ENCODE results near the gene MCHR2. TPM values are rescaled to one million over a fixed set of nuclear protein-coding genes. Genes with fewer than 3 reads are reported as not detected.

MCHR2 gene
- total and polyA plus RNA-seq, 12 donors = not detected

DNA sequence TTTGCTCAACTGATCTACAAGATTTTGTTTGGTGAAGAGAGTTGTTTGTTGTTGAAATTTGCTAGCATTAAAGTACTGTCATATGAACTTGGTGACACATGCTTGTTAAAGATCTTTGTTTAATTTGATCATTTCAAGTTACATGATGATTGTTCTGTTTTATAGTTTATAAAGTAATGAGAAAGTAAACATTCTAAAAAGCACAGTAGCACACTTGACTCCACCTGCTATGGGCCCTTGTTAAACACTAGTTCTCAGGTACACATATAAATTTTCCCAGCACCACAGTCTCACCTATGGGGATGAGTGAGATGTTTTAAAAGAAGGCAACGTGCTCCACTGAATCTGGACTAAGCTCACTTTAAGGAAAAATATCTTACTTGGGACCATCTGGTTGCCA, 14.1 kb downstream of the MCHR2 start:
- no peak overlapping the region for H3K27ac ChIP-seq
- intact Hi-C loops (cut with DNase I) = no loop called here
- H3K9me3 ChIP-seq = peaks cover 0 to 2% (median 0%) of the 10 kb centered on the region in 11 donors
- no peaks in the 10 kb centered on the region for H3K36me3 ChIP-seq
- no peak for ATAC-seq
- no peaks in the 10 kb centered on the region for H3K27me3 ChIP-seq
- DNase-seq = no peak
- no peak overlapping the region for H3K4me3 ChIP-seq
- no peak for TF ChIP-seq CTCF (IDR thresholded peaks at IDR 0.05)
- WGBS, 2 donors = 53 to 58% methylated on average over 1 of the region's 1 CpG
- H3K4me1 ChIP-seq = no peaks in the 10 kb centered on the region

DNA sequence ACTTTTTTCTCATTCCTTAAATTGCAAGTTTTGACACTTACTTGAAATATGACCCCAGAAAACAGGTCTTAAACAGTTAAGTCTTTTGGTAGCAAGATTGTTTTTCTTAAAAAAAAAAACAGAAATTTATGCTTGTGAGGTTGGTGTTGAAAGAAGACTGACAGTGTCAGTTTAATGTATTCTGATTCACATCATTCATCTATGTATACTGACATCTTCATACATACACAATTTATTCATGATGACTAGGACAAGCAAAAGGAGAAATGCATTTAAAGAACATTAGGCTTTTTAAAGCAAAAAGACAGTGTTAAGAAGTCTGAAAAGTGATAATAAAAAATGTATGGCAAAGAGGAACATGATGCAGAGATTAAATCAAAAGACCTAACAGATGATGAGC, 27.0 kb downstream of the MCHR2 start:
- no peak for DNase-seq
- Histone ChIP-seq H3K4me3 (no peak overlapping the region), H3K36me3 (no peaks in the 10 kb centered on the region), H3K9me3 (peaks cover 0 to under 1% (median 0%) of the 10 kb centered on the region in 11 donors), H3K27ac (no peak overlapping the region), H3K4me1 (no peaks in the 10 kb centered on the region), H3K27me3 (no peaks in the 10 kb centered on the region)
- ATAC-seq = no peak
- intact Hi-C loops (cut with DNase I) = no loop called here
- no peak for TF ChIP-seq CTCF (IDR thresholded peaks at IDR 0.05)

- Histone ChIP-seq H3K27me3 (no peaks in the 10 kb centered on the region), H3K9me3 (peaks cover 0 to 41% (median 30%) of the 10 kb centered on the region in 11 donors), H3K4me1 (no peaks in the 10 kb centered on the region), H3K4me3 (no peak overlapping the region), H3K27ac (no peak overlapping the region), H3K36me3 (no peaks in the 10 kb centered on the region)
- no peak for TF ChIP-seq CTCF (IDR thresholded peaks at IDR 0.05)
- DNase-seq (no peak), ATAC-seq (no peak)
- WGBS, 2 donors = 61 to 71% methylated on average over 1 of the region's 1 CpG
- intact Hi-C loops (cut with DNase I) = no loop called here
These were observed 34.0 kb downstream of the MCHR2 start for GRCh38 chr6:99960027-99960426.

GRCh38 chr6:99951016-99951805, 42.8 kb downstream of the MCHR2 start:
- DNase-seq (no peak), ATAC-seq (no peak)
- WGBS, 2 donors = 74 to 79% methylated on average over 5 of the region's 5 CpGs
- Histone ChIP-seq H3K27ac (no peak overlapping the region), H3K36me3 (no peaks in the 10 kb centered on the region), H3K4me3 (no peak overlapping the region), H3K27me3 (no peaks in the 10 kb centered on the region), H3K4me1 (no peaks in the 10 kb centered on the region), H3K9me3 (no peaks in the 10 kb centered on the region)
- intact Hi-C loops (cut with DNase I) = no loop called here
- TF ChIP-seq CTCF (IDR thresholded peaks at IDR 0.05) = no peak

Measured in heart right ventricle (tissue), 16 donors.